GM11168 (cell line): ENCODE results near the gene DBH.

Experiments
- in situ Hi-C: fragments of 300-500 bp; cut with MboI; formaldehyde crosslinking; loops from one replicate; pipeline ENCODE4 v1.12.0; 2022; ENCODE audit warnings: low sequenced_read_pairs; ENCODE audit not compliant: unreplicated experiment

Gene DBH

GRCh38 chr9:133603135-133603927 lies 32.8 kb upstream of the DBH start:
- in situ Hi-C loops, result no loop called here

- in situ Hi-C loops, result no loop called here
Measured at GRCh38 chr9:133604214-133604613, 31.9 kb upstream of the DBH start.

DNA sequence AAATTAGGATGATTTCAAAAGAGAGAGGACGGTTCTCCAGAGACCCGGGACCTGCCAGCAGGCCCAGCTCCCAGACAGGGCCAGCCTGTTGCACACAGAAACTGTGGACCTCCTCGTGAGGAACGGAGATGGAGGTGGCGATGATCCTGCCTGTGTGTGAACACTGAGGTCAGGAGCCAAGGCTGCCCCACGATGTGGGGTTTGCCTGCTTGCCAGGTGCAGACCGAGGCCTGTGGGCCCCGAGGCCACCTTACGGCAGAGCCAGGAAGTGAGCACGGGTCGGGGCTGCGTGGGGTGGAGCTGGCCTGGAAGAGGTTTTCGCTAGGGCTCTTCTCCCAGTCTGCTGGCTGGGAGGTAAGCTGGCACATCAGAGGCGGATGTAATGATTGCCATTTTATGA lies 31.3 kb upstream of the DBH start:
- in situ Hi-C loops, result no loop called here

DNA sequence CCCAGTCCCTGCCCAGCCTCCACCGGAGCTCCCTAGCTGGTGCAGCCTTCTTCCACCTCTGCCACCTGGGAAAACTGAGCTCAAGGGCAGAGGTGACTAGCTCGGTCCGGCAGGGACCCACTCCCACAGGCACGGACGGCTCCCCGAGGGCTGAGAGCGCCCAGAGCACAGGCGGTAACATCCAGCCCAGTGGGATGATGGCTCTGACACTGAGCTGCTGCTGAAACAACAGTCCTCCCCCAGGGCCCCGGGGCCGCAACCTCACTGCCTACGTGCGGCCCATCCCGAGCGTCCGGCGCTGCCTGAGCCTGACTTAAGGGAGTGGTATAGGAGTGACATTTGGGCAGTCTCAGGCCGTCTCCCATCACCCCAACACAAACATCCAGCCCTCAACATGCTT lies 30.7 kb upstream of the DBH start:
- in situ Hi-C loops, result no loop called here

GRCh38 chr9:133605856-133606707 lies 30.1 kb upstream of the DBH start:
- in situ Hi-C loops, result no loop called here

DNA sequence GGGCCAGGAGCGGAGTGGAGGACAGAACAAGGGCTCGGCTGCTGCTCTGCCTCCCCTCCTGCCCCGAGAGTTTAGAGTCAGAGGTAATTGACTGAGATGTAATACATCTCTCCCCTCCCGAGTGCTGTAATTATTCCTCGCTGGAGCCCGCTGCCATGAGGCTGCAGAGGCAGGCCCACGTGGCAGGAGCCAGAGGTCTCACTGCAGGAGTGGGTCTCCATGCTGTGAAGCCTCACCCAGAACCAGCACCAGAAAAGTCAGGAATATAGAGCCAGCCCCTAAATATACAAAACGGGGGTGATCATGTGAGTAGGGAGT lies 29.5 kb upstream of the DBH start:
- in situ Hi-C loops, result no loop called here

DNA sequence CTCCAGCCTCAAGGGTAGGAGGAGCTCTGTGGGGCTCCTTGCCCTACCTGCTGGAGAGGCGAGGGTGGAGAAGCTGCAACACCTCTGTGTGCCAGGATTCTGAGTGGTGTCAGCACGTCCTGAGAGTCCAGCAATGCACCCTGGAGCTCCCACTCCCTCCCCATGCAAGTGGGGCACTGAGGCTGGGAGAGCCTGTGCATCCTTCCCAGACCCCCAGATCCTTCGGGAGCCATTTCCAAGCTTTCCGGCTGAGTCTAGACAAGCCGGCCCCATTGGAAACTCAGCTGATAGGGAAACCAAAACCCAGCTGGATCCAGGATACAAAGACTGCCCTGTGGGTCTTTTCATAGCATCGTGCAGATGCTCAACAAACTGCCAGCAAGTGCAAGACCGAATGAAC lies 28.8 kb upstream of the DBH start:
- in situ Hi-C loops, result no loop called here

GRCh38 chr9:133607976-133608375 lies 28.2 kb upstream of the DBH start:
- in situ Hi-C loops, result no loop called here

DNA sequence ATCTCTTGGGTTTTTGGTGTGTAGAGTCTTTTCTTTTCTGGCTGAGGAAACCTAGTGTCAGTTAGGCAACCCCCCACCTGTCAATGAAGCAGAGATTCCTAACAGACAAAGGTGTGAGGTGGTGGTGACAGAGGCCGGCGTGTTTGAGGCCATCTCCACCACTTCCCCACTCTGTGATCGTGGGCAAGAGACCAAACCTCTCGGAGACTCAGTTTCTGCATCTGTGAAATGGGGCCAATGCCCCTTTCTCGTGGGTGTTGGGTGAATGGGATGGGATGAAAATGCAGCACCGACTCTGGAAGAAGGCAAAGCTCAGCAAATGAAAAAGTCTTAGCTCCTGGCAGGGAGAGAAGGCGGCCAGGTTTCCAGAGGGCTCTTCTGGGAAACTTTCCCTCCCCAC lies 27.8 kb upstream of the DBH start:
- in situ Hi-C loops, result no loop called here

DNA sequence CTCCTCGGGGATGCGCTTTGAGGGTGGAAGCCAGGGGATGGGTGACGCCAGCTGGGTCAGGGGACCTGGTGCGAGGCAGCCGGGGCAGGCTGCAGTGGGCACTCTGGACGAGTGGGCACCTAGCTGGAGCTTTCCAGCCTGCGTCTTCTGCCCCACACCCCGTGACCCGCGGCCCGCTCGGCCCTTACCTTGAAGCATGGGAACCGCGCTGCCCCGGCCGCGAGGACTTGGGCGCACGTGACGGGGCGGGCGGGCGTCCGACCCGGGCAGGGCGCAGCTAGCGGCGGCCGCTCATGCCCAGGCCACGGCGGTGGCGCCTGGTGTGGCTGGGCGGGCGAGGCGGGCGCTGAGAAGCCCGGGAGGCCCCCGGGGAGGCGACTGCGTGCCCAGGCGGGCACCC lies 27.3 kb upstream of the DBH start:
- in situ Hi-C loops, result no loop called here

GRCh38 chr9:133609311-133610098 lies 26.7 kb upstream of the DBH start, which contains the start of gene FAM163B:
TSS of gene FAM163B (minus strand) at chr9:133609389. CDS start at chr9:133580223, 29,166 bp downstream.
- in situ Hi-C loops, result no loop called here

- in situ Hi-C loops, result no loop called here
Measured at GRCh38 chr9:133610845-133611244, 25.3 kb upstream of the DBH start.

GRCh38 chr9:133612051-133612450 lies 24.1 kb upstream of the DBH start:
- in situ Hi-C loops, result no loop called here

- in situ Hi-C loops, result no loop called here
Measured at GRCh38 chr9:133612816-133613215, 23.3 kb upstream of the DBH start.

DNA sequence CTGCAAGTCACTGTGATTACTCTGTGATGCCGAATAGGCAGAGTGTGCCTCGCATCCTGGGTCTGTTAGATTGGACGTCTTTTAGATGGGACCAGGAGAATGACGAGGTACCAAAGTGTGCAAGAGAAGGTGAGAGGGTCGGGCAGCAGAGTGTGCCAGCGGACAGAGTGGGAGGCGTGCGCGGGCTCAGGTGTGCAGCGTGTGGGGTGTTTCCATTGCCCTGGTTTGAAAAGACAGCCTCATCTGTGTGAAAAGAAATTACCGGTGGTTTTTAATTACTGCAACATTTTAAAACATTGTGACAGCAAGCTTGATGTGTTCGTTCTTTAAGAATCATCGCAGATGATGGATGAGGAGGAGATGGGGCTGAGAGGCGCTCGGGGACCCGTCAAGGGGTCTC lies 22.7 kb upstream of the DBH start:
- in situ Hi-C loops, result no loop called here

- in situ Hi-C loops, result no loop called here
Measured at GRCh38 chr9:133614056-133614455, 22.1 kb upstream of the DBH start.

DNA sequence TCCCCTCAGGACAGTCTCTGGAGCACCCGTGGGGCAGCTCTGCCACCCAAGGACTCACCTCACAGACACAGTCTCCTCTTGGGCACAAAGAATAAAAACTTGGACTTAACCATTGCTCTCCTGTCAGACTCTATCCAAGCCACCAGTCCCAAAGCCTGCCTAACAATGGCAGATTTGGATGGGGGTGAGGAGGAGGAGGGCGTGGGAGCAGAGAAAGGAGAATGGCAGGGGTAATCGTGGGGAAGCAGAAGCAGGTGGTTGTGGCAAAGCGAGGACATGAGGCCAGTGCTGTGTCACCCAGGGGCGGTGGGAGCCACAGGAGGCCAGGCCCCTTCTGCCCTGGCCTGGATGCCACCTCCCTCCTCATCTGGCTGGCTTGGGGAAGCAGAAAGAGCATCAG lies 21.5 kb upstream of the DBH start:
- in situ Hi-C loops, result no loop called here

- in situ Hi-C loops, result no loop called here
Measured at GRCh38 chr9:133615186-133615585, 21.0 kb upstream of the DBH start.

DNA sequence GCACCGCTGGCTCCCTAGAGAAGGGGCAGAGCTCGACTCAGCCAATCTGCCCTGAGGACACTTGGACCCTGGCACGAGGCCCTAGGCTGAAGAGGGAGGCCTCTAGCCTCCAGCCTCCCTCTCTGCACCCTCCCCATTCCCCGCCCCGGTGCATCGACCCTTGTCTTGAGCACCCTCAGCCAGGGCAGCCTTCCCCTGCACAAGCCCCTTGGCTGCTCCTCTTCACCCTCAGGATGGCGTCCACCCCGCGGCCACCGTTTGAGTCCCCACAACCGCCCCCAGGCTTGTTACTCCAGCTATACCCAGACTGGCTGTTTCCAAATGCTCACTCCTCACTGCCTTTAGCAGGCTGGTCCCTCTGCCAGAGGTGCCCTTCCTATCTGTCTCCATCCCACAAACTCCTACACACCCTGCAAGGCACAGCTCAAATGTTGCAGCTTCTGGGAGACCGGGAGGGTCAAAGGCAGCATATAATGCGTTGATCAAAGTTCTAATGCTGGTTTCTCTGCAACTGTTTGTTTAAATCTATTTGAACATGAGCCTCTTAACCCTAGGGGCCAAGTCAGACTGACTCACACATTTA lies 20.5 kb upstream of the DBH start:
- in situ Hi-C loops, result no loop called here

- in situ Hi-C loops, result no loop called here
Measured at GRCh38 chr9:133616643-133617405, 19.3 kb upstream of the DBH start.
